Hepatic stellate cell (primary cell): ENCODE data around the gene TCERG1L.

Experiments used
- DNase-seq: peaks from one replicate; pipeline ENCODE4 v3.0.0; 2011; ENCODE audit warnings: low spot score

Gene TCERG1L

GRCh38 chr10:131124945-131125344 lies 186.6 kb downstream of the TCERG1L start:
- DNase-seq: no peak

- DNase-seq: no peak
Observed at GRCh38 chr10:131123496-131123895, 188.0 kb downstream of the TCERG1L start.

- no peak for DNase-seq
Observed at GRCh38 chr10:131121511-131122035, 189.9 kb downstream of the TCERG1L start.

- no peak for DNase-seq
Observed at GRCh38 chr10:131119626-131120355, 191.7 kb downstream of the TCERG1L start.

GRCh38 chr10:131117416-131118212 lies 193.9 kb downstream of the TCERG1L start:
- DNase-seq: no peak

- no peak for DNase-seq
Observed at GRCh38 chr10:131116991-131117375, 194.5 kb downstream of the TCERG1L start.

- no peak for DNase-seq
Observed at GRCh38 chr10:131116216-131116990, 195.1 kb downstream of the TCERG1L start.

GRCh38 chr10:131115801-131116200 lies 195.7 kb downstream of the TCERG1L start:
- no peak for DNase-seq

GRCh38 chr10:131115321-131115720 lies 196.2 kb downstream of the TCERG1L start:
- DNase-seq: no peak

GRCh38 chr10:131114846-131115245 lies 196.7 kb downstream of the TCERG1L start:
- no peak for DNase-seq

GRCh38 chr10:131113709-131114291 lies 197.7 kb downstream of the TCERG1L start:
- no peak for DNase-seq

- DNase-seq: no peak
Observed at GRCh38 chr10:131113165-131113564, 198.4 kb downstream of the TCERG1L start.

GRCh38 chr10:131112691-131113090 lies 198.8 kb downstream of the TCERG1L start:
- no peak for DNase-seq

GRCh38 chr10:131111471-131112080 lies 199.9 kb downstream of the TCERG1L start:
- no peak for DNase-seq

GRCh38 chr10:131111007-131111406 lies 200.5 kb downstream of the TCERG1L start:
- DNase-seq: no peak

- DNase-seq: no peak
Observed at GRCh38 chr10:131110241-131110783, 201.2 kb downstream of the TCERG1L start.

- DNase-seq: no peak
Observed at GRCh38 chr10:131109726-131110125, 201.8 kb downstream of the TCERG1L start.

- DNase-seq: no peak
Observed at GRCh38 chr10:131109291-131109690, 202.2 kb downstream of the TCERG1L start.

GRCh38 chr10:131107970-131108369 lies 203.6 kb downstream of the TCERG1L start:
- DNase-seq: no peak

GRCh38 chr10:131102676-131103075 lies 208.8 kb downstream of the TCERG1L start:
- DNase-seq: no peak

GRCh38 chr10:131102147-131102546 lies 209.4 kb downstream of the TCERG1L start:
- no peak for DNase-seq
